Right renal cortex interstitium (tissue), 3 donors: Measurements from ENCODE around the gene ADK. TPM values are rescaled to one million over a fixed set of nuclear protein-coding genes. Genes with fewer than 3 reads are reported as not detected.
"Not testable (repeated sequence)": the region's sequence is repeated elsewhere in the genome, so short reads cannot be mapped to it uniquely, and the experiment has no call there.

ENCODE experiments used
- DNase-seq, 3 donors: peaks; one replicate each; pipeline ENCODE4 v3.0.0-alpha.2; 2013; ENCODE audit warnings: low read depth in 3 of 3, low spot score in 2 of 3
- polyA plus RNA-seq, 3 donors: library from polyadenylated mRNA; unstranded; fragments of 120-200 nt; gene quantifications; one replicate each; pipeline ENCODE4 v1.2.1, GENCODE V29; 2013; ENCODE audit not compliant: insufficient read length in 3 of 3

Gene ADK
- polyA plus RNA-seq, 3 donors = 31.3 to 34.8 (median 32.9) TPM

DNA sequence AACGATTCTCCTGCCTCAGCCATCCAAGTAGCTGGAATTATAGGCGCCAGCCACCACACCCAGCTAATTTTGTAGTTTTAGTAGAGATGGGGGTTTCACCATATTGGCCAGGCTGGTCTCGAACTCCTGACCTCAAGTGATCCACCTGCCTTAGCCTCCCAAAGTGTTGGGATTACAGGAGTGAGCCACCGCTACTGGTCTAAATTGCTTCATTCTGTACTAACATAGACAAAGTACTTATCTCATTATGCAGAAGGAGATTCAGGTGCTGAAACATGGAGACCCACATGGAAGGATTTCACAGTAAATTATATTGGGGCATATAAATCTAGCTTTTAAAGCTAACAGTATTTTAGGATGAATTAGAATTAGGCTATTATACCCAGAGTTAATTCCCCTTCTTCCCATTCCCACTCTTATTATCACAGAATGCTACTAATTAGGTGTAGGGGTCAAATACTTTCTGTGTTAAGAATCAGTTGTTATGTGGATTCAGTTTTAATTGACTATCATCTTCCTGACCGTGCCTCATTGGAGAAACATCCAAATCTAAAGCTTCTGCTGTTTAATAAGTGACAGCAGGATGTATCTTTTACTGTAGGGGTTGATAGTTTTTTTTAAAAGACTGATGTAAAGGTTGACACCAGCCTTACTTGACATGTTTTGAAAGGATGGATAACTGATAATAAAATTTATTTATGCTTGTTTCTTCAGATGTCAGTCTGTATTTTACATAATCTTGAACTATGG is 27.2 kb downstream of the ADK start:
- no peak for DNase-seq

GRCh38 chr10:74179111-74179710 is 28.2 kb downstream of the ADK start:
- no peak for DNase-seq

DNA sequence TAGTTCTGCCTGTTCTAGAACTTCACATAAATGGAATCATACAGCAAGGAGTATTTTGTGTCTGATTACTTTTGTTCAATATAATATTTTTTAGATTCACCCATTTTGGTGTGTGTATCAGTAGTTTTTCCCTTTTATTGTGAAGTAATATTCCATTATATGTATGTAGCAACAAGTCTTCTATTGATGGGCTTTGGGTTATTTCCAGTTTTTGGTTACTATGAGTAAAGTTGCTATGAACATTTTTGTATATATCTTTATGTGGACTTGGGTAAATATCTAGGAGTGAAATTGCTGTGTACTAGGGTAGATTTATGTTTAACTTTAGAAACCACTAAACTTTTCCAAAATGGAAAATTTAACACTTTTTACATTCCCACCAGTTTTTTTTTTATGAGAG is 35.7 kb downstream of the ADK start:
- no peak for DNase-seq

DNA sequence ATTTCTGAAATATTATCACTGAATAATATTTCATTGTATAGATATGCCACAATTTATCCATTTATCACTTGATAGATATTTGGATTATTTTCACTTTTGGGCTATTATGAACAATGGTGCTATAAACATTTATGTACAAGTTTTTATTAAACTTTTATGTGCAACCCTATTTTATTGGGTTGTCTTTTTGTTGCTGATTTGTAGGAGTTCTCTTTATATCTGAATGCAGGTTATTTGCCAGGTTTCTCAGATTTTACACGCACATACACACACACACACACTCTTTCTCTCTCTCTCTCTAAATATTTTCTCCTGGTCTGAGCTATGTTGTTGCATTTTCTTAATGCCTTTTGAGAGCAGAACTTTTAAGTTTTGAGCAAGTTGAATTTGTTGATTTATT is 36.2 kb downstream of the ADK start:
- no peak for DNase-seq

GRCh38 chr10:74188617-74189016 is 37.6 kb downstream of the ADK start:
- not testable (repeated sequence) for DNase-seq

- DNase-seq = no peak
These were observed 39.0 kb downstream of the ADK start for GRCh38 chr10:74189999-74190421.

GRCh38 chr10:74190494-74190893 is 39.5 kb downstream of the ADK start:
- DNase-seq = no peak

DNA sequence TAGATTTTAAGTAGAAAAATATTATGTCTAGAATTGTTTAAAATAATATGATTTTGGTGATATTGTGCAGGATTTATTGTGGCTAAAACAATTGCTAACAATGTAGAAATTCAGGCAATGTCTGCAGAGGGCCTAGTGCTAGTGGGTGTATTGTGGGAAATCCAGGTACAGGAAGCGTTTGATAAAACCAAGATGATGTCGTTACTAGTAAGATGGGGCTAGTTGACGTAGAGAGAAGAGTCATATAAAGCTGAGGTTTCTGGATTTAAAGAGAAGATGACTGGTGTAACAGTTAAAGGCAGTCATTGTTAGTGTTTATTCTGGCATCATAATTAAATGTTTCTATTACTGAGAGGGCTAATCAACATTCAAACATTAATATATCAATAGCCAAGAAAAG is 43.5 kb downstream of the ADK start:
- no peak for DNase-seq

DNA sequence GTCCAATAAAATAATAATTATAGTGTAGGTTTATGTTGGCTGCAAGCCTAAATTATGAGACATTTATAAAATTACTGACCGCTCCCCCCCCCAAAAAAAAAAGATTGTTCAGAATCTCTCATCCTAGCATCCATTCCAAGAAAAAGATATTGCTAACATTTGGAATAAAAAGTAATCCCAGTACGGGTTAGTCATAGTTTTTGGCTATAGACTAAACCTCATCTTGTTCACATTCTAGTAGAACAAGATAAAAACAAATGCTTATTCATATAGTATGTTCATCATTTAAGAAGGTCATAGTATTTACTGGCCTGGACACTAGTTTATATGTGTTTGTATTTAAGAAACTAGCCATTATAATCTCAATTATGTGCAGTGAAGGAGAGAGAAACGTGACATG is 44.0 kb downstream of the ADK start:
- DNase-seq = no peak

DNA sequence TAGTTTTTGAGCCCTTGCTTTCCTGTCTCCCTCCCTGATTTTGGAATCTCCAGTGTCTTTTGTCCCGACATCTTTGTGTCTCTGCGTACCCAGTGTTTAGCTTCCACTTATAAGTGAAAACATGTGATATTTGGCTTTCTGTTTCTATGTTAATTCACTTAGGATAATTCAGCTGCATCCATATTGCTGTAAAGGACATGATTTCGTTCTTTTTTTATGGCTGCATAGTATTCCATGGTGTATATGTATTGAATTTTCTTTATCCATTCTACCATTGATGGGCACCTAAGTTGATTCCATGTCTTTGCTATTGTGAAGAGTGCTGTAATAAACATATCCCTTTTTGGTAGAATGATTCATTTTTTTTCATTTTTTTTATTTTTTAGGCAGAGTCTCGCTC is 48.3 kb downstream of the ADK start:
- DNase-seq = no peak

- no peak for DNase-seq
These were observed 51.3 kb downstream of the ADK start for GRCh38 chr10:74202356-74202755.

GRCh38 chr10:74206746-74207145 is 55.7 kb downstream of the ADK start:
- DNase-seq = no peak

- DNase-seq = no peak
These were observed 56.9 kb downstream of the ADK start for GRCh38 chr10:74207691-74208480.

GRCh38 chr10:74208997-74209396 is 58.0 kb downstream of the ADK start:
- DNase-seq = no peak

DNA sequence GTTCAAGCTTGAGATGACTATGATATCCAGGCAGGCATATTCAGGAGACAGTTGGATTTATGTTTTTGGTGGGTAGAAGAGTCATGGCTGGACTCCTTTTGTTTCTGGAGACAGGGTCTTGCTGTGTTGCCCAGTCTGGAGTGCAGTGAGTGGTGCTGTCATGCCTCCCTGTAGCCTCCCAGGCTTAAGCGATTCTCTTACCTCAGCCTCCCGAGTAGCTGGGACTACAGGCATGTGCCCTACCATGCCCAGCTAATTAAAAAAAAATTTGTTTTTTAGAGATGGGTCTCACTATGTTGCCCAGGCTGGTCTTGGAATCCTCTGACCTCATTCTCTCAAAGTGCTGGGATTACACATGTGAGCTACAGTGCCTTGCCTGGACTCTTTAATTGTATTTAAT is 62.0 kb downstream of the ADK start:
- no peak for DNase-seq

DNA sequence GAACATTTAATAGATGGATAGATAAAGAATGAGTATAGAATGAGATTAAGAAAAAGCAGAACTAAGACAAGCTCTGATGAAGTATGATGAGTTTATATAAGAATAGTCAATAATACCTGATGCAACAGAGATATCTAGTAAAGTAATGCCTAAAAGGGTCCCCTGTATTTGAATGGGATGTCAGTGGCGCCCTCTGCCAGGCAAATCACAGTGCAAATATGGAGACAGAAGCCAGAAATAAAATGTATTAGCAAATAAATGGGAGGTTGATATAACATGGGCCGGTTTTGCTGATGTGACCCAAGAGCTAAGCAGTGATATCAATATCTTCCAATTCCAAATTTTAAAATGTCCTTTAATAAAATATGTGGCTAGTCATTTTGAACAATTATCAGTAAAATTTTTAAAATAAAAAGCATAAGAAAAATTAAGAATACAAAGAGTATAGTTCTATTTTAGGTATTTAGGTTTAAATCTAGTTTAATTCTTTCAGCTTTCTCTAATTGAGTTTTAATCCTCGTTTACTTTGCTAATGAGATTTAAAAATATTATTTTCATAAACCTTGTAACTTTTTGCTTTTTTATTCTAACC is 62.6 kb downstream of the ADK start:
- no peak for DNase-seq

GRCh38 chr10:74217110-74217509 is 66.1 kb downstream of the ADK start:
- DNase-seq = not testable (repeated sequence)

DNA sequence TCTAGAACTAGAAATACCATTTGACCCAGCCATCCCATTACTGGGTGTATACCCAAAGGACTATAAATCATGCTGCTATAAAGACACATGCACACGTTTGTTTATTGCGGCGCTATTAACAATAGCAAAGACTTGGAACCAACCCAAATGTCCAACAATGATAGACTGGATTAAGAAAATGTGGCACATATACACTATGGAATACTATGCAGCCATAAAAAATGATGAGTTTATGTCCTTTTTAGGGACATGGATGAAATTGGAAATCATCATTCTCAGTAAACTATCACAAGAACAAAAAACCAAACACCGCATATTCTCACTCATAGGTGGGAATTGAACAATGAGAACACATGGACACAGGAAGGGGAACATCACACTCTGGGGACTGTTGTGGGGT is 71.4 kb downstream of the ADK start:
- not testable (repeated sequence) for DNase-seq

DNA sequence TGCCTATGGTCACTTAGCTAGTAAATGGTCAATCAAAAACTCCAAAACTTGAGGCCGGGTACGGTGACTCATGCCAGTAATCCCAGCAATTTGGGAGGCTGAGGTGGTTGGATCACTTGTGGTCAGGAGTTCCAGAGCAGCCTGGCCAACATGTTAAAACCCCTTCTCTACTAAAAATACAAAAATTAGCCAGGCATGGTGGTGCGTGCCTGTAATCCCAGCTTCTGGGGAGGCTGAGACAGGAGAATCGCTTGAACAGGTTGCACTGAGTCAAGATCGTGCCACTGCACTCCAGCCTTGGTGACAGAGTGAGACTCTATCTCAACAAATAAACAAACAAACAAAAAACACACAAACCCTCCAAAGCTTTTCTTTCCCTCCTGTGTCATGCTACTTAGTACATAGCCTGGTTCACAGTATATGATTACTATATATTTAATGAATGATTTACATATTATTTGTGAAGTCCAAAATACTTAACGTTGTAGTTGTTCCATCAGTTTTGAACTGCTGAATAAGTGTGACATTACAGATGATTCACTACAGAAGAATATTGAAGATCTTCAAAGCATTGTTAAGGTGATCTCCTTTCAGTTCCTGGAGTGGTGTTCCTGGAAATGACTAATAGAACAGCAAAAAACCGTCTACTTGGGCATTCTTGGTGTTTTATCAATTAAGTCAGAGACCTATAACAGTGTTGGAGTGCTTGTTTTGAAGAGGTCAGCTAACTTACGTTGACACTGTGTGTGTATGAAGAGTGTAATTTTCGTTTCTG is 72.9 kb downstream of the ADK start:
- no peak for DNase-seq

- DNase-seq = no peak
These were observed 76.8 kb downstream of the ADK start for GRCh38 chr10:74227697-74228424.
